ENCODE measurements around the gene NR4A1.

NR4A1 gene

DNA sequence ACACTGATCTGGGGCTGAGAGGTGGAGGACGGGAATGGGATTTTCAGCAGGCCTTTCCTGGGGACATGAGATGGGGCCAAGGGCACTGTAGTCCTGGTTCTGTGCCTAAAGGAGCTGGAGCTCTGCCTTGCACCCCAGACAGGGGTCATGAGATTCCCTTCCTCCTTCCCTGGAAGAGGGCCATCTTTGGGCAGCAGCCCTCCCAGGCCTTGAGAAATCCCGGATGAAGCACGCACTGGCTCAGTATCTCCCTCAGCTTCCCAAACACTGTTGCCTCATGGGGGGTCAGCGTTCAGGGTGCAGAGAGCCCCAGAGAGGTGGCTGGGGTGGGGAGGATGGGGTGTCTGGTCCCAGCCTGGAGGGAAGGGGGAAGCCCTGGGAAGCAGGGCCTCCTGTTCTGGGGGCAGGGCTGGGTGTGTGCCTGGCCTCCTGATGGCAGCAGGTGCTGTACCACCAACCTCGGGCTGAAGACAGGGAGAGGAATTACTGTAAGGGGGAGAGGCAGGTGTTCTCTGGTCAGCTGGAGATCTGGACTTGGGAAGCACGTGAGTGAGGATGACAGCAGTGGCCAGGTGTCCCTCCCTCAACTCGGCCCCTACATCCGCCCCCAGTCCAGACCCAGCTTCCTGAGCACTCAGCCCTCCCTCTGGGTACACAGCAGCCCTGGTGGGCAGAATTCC is 8.4 kb upstream of the NR4A1 start:
- DNase-seq = no peak

DNA sequence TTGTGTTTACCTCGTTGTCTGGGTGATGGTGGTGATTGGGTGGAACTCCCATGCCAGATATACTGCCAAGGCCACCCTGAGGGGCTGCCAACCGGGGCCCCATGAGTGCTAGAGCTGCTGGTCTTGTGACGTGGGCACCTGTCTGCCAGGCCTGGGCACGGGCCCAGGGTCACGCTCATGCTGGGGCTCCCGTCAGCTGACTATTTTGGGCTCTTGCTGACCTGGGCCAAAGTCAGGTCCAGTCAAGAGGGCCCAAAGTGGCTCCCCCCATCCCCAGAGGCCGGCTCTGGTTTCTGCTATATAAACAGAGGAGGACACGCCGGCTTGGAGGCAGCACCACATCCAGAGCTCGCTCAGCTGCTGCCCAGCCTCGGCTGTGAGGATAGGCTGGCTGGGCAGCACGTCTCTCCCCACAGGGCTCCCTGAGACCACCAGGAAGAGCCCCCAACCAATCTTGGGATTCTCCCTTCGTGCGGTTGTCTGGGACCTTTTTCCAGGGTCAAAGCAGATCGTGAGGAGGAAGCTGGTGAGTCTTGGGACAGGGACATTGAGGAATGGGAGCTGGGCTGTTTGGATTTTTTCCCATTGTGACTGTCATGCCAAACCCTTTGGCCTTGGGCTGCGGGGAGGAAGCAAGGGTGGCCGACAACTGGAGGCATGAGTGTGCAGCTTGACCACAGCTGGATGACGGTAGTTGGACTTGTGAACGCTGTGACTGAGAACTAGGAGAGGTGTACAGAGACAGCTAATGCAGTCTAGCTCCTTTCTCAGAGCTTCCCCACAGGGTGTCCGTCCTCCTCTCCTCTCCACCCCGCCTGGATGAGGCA is 7.6 kb upstream of the NR4A1 start:
- DNase-seq = no peak

DNA sequence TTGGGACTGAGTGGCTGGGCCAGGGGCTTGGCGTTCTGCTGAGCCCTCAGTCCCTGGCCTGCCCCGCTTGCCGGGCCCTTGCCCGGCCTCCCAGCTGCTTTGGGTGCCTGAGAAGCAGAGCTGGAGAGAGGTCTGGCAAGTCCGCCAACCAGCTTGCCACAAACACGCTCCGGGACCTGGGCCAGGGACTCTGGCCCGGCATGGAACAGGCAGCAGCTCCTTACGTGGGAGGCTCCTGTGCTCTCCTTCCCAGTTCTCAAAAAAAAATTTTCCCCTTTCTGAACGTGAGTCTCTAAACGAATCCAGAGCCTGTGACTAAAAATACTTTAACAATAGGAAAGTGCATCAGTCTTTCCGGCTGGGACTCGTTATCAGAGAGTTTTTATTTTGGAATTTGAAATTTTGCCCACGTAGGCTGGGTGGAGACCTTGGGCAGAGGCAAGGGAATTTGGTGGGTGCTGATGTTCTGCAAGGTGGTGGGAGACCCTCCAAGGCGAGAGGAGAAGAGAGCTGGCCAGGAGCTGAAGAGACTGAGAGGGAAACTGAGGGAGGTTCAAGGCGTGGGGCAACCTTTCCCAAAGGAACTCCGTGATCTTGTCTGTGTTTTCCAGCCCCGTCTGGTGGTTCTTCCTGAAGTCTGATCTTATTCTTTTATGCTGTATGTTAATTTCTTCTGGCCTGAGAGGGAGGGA is 6.8 kb upstream of the NR4A1 start:
- DNase-seq = no peak

DNA sequence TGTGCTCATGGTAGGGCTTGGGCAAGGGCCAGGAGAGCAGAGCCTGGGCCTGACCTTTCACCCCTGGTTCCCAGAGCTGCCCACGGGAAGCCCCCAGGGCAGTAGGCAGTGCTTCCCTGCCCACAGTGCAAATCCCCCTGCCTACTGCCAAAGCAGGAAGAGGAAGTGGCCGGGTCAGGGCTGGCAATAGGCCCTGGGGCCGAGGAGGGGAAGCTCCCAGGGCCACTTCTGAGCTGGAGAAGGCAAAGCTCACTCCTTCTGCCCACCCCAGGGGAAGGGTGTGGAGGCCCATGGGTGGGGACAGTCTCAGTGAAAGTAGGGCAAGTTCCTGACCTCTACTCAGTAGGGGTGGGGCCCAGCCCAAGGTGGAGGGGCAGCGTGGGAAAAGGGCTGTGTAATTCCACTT is 5.4 kb upstream of the NR4A1 start:
- no peak for DNase-seq

DNA sequence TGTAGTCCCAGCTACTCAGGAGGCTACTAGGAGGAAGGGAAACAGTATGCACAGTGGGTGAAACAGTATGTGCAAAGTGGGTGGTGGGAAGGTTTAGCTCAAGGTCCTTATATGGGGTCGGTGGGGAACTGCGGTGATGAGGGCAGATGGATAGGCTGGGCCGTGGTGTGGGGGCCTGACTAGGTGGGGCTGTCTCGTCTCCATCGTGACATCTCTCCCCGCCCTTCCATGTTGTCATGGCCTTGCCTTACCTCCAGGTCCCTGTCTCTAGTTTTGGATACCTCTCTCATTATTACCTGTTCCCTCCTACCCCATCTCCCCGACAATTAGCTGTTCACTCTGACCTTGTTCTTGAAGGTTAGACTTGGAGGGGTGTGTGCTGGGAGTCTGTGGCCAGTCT is 4.4 kb upstream of the NR4A1 start:
- DNase-seq = no peak

DNA sequence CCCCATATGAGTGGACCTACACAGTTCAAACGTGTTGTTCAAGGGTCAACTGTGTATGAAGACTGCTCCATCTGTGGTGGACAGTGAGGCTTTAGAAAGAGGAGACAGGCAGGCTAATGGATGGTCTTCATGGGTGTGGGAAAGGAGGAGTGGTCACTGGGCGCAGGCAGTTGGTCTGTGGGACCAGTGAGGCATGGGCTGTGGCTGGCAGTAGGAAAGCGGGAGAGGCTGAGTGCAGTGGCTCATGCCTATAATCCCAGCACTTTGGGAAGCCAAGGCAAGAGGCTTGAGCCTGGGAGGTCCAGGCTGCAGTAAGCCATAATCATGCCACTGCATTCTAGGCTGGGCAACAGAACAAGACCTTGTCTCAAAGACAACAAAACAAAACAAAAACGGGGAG is 2.0 kb upstream of the NR4A1 start:
- DNase-seq = no peak

DNA sequence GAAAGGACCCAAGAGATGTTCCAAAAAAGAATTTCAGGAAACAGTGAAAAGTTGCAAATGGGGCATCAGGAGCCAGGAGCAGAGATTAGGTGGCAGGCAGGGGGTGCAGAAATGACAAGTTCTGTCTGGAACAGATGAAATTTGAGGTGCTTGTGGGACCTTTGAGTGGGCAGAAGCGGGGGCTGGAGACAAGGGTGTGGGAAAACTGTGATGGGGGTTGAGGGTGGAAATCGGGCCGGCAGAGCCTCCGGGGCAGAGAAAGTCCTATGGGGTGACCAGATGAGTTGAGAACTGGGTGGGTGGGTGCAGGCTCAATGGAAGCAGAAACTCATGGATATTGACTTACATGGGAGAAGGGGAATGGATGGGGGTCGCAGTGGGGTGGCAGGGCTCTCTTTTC is 1.6 kb upstream of the NR4A1 start:
- DNase-seq = no peak

DNA sequence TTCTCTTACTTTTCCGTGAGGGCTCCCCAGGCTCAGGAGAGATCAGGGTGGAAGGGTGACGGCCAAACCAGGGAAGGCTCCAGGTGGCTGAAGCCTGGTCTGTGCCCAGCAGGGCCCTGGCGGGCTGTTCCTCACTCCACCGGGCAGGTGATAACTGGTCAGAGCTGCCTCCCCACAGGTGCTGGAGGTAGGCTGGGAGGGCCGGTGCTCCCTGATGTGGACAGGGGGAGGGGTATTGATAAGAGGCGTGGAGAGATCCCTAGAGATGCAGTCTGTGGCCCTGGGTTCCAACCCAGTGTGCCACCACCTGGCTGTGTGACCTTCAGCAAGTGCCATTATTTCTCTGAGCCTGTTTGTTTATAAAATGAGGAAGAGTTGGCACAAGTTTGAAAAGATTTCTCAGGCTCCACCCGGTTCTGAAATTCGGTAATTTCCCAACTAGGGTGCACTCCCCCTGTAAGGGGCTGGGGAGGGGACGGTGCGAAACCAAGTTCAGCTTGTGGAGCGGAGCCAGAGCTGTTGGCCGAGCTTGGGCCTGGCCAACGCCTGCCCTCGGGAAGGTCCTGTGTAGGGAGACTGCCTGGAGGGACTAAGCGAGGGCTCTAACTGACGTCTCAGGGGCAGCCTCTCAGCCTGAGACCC is 1.0 kb upstream of the NR4A1 start:
- peak; percentile 31 for DNase-seq

DNA sequence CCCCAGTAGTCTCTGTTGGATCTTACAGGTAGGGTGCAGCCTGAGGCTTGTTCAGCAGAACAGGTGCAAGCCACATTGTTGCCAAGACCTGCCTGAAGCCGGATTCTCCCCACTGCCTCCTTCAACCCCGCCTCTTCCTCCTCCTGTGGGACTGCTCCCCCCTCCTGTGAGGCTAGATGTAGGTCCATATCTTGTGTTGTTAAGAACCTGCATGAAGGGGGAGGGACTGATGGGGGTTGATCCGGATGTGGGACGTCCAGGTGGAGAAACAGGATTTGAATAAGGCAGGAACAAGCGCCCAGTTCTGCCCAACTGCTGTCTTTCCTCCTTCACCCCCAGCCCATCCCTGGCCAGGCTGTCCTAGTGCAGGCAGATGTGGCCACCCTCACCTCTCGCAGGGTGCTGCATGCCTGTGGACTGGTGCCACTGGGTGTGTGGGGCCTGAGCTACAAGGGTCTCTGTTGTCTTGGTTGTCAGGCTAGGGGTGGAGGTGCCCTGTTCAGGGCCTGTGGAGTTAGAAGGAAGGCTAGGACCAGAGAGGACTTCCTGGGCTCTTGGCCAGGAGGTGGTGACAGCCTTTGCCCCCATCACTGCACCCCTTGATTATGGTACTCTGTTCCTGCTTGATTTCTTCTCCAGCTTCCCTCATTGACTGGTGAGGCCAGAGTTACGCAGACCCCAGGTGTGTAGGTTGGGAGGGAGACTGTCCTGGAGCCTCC is 1.4 kb downstream of the NR4A1 start:
- no peak for DNase-seq

DNA sequence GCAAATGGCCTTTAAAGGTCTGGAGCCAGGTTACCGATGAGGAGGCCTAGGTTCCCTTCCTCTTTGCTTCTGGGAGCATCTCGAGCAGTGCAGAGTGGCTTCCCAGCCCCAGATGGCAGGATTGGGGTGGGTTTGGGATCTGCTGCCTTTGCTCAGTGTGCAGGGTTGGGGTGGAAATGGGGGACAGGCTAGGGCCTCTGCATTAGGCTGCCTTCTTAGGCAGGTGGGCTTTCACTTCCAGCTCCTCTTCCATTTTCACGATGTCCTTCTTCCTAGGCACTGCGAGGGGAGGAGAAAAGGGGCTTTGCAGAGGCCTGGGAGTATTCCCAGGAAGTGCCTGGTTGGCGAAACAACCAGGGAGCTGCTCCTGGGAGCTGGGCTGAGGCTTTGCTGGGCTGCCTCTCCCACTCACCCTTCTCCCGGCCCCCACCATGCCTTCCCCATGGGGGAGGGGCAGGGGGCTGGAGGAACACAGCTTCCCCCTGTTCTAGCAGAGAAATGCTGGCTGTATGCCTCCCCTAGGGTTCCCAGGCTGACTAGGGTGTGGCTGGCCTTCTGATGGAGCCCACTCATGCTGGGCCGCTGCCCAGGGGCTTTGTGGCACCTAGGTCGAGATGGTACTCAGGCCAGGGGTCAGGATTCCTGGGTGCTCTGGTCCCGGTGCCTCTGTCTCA is 2.4 kb downstream of the NR4A1 start:
- DNase-seq = no peak

DNA sequence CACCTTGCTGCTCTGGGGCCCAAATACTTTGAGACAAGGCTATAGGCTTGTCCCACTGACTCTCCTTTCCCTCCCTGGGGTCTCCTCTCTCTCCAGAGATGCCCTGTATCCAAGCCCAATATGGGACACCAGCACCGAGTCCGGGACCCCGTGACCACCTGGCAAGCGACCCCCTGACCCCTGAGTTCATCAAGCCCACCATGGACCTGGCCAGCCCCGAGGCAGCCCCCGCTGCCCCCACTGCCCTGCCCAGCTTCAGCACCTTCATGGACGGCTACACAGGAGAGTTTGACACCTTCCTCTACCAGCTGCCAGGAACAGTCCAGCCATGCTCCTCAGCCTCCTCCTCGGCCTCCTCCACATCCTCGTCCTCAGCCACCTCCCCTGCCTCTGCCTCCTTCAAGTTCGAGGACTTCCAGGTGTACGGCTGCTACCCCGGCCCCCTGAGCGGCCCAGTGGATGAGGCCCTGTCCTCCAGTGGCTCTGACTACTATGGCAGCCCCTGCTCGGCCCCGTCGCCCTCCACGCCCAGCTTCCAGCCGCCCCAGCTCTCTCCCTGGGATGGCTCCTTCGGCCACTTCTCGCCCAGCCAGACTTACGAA is 3.1 kb downstream of the NR4A1 start:
- no peak for DNase-seq

DNA sequence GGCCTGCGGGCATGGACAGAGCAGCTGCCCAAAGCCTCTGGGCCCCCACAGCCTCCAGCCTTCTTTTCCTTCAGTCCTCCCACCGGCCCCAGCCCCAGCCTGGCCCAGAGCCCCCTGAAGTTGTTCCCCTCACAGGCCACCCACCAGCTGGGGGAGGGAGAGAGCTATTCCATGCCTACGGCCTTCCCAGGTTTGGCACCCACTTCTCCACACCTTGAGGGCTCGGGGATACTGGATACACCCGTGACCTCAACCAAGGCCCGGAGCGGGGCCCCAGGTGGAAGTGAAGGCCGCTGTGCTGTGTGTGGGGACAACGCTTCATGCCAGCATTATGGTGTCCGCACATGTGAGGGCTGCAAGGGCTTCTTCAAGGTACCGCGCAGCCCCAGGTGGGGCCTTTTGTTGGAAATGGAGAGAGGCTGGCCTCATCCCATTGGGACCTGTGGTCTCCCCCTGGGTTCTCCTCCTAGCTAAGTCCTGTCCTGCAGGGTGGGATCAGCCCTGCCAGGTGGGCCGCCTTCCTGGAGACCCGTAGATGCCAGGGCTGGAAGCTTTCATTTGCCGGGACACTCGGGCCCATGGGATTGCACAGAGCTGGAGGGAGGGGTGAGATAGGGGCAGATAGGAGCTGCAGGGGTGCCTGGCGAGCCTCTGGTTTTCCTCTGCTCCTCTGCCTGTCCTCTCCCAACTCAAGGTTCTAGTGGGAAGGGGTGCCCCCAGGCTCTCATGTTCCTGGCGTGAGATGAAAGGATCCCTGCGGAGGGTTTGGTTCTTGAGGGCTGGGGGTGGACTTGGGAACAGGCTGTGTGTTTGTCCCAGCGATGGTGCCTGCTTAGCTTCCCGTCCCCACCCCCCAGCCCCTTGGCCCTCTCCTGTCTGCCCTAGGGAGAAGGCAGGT is 3.8 kb downstream of the NR4A1 start:
- DNase-seq = no peak

DNA sequence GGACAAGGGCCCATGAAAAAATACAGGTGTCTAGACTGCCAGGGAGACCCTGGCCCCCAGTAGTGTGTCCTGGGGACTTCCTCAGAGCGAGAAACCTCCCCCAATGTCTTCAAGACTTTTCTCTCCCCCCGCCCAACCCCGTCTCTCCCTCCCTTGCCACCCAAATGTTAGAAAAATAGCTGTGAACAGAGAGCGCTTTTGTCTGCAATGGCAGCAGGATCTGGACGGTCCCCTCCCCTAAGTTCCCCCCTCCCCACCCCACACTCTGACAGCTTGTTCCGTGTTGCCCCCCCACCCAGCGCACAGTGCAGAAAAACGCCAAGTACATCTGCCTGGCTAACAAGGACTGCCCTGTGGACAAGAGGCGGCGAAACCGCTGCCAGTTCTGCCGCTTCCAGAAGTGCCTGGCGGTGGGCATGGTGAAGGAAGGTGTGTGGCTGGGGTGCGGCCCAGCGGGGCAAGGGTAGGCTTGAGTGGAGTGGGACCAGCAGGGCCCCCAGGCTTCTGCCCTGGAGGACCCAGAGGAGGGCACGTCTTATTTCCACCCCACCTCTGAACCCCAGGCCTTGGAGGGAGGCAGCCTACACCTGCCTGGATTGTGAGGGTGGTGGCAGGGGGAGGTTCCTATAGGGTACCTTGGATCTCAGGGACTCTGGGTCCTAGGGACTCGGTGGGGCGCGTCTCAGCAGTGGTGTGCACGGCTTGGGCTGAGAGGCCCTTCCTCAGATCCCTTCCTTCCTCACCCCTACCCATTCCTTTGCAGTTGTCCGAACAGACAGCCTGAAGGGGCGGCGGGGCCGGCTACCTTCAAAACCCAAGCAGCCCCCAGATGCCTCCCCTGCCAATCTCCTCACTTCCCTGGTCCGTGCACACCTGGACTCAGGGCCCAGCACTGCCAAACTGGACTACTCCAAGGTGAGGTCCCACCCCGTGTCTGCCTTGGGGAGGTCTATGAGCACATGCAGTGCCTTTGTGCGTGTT is 4.8 kb downstream of the NR4A1 start:
- no peak for DNase-seq

DNA sequence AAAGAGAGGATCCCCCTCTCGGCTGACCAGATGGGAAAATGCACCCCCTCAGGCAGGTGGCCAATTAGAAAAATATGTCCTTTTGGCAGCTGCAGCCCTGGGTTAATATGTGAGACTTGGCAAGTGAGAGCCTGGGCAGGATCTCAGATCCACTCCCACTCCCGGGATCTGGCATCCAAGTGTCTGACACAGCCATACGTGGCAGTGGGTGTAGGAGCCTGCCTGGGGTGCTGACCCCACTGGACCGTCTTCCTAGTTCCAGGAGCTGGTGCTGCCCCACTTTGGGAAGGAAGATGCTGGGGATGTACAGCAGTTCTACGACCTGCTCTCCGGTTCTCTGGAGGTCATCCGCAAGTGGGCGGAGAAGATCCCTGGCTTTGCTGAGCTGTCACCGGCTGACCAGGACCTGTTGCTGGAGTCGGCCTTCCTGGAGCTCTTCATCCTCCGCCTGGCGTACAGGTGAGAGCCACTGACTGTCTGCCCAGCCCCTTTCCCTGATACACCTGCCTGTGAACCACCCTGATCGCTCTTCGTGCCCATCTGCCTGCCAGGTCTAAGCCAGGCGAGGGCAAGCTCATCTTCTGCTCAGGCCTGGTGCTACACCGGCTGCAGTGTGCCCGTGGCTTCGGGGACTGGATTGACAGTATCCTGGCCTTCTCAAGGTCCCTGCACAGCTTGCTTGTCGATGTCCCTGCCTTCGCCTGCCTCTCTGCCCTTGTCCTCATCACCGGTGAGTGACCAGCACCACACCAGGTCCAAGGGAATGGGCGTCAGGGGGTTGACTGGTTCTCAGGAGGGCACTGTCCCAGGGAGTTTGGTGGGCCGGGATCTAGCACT is 5.8 kb downstream of the NR4A1 start:
- DNase-seq = no peak

DNA sequence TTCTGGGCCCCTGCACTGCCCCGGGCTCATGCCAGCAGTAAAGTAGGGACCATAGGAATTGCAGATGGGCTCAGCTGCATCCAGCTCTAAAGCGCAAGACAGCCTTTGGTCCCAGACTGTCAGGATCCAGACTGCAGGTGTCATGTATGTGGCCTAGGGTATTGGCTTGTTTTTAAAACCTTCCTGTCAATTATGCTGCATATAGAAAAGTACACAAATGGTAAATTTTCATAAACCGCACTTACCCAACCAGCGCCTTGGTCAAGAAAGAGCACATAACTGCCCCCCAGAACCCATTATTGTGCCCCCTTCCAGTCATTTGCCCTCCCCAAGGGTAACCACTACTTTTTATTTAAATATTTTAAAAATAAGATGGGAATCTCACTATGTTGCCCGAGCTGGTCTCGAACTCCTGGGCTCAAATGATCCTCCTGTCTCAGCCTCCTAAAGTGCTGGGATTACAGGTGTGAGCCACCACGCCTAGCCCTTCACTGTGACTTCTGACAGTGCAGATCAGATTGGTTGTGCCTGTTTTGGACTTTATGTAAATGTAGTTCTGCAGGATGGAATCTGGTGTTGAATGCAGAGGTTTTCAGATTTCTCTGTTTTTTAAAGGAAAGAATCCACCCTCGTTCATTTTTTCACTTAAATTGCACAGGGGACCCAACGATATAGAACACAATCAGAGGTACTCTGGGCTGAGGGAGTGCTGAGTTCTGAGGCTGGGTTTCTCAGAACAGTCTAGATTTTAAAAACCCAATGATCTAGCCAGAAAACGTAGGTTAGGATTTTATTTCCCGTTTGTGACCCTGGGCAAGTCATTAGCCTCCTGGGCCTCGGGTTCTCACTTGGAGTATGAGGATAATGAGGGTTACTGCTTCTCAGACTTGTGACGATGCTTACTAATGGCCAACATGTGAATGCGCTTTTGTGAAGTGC is 6.7 kb downstream of the NR4A1 start:
- DNase-seq = no peak

DNA sequence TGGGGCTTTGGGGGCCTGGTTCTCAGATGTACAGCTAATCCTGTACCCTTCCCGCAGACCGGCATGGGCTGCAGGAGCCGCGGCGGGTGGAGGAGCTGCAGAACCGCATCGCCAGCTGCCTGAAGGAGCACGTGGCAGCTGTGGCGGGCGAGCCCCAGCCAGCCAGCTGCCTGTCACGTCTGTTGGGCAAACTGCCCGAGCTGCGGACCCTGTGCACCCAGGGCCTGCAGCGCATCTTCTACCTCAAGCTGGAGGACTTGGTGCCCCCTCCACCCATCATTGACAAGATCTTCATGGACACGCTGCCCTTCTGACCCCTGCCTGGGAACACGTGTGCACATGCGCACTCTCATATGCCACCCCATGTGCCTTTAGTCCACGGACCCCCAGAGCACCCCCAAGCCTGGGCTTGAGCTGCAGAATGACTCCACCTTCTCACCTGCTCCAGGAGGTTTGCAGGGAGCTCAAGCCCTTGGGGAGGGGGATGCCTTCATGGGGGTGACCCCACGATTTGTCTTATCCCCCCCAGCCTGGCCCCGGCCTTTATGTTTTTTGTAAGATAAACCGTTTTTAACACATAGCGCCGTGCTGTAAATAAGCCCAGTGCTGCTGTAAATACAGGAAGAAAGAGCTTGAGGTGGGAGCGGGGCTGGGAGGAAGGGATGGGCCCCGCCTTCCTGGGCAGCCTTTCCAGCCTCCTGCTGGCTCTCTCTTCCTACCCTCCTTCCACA is 7.6 kb downstream of the NR4A1 start:
- no peak for DNase-seq
